Measurements from ENCODE around the gene IFT25.
A peak's percentile ranks its signal among the peaks of the same experiment; 100 is the strongest.

The IFT25 gene

GRCh38 chr1:53927376-53927881 lies 18.1 kb downstream of the IFT25 start:
- no peak for DNase-seq

- no peak for DNase-seq
Observed at GRCh38 chr1:53919675-53920066, 25.8 kb downstream of the IFT25 start.

- DNase-seq: no peak
Observed at GRCh38 chr1:53918343-53918742, 27.2 kb downstream of the IFT25 start.

- no peak for DNase-seq
Observed at GRCh38 chr1:53913352-53914033, 32.0 kb downstream of the IFT25 start.

- no peak for DNase-seq
Observed at GRCh38 chr1:53911442-53911841, 34.1 kb downstream of the IFT25 start.

GRCh38 chr1:53909946-53910345 lies 35.6 kb downstream of the IFT25 start:
- no peak for DNase-seq

GRCh38 chr1:53906121-53906520 lies 39.4 kb downstream of the IFT25 start:
- DNase-seq: no peak

GRCh38 chr1:53905509-53905908 lies 40.0 kb downstream of the IFT25 start:
- DNase-seq: no peak

- DNase-seq: no peak
Observed at GRCh38 chr1:53902235-53903138, 43.0 kb downstream of the IFT25 start.

GRCh38 chr1:53899708-53900107 lies 45.8 kb downstream of the IFT25 start:
- no peak for DNase-seq

- DNase-seq: peak in 1 of 14 donors; percentile 20
Observed at GRCh38 chr1:53899206-53899628, 46.3 kb downstream of the IFT25 start.

GRCh38 chr1:53896635-53897229 lies 48.8 kb downstream of the IFT25 start:
- DNase-seq: no peak

GRCh38 chr1:53895421-53895820 lies 50.1 kb downstream of the IFT25 start:
- DNase-seq: no peak

- no peak for DNase-seq
Observed at GRCh38 chr1:53894644-53895043, 50.9 kb downstream of the IFT25 start.

GRCh38 chr1:53893999-53894636 lies 51.4 kb downstream of the IFT25 start, which contains the start of gene DIO1:
Gene DIO1, plus strand, starts transcription at chr1:53894187. Its CDS starts 24 bp downstream, at chr1:53894211.
- DNase-seq: no peak

GRCh38 chr1:53892911-53893310 lies 52.6 kb downstream of the IFT25 start:
- DNase-seq: peak in 10 of 14 donors; percentile 8 to 74 (median 42)

- no peak for DNase-seq
Observed at GRCh38 chr1:53891678-53892077, 53.8 kb downstream of the IFT25 start.

GRCh38 chr1:53891018-53891417 lies 54.5 kb downstream of the IFT25 start:
- DNase-seq: no peak

GRCh38 chr1:53890522-53890941 lies 55.0 kb downstream of the IFT25 start:
- DNase-seq: peak in 2 of 14 donors; percentile 4 to 21

- DNase-seq: peak in 13 of 14 donors; percentile 46 to 90 (median 82)
Observed at GRCh38 chr1:53889304-53890298, 55.9 kb downstream of the IFT25 start, which contains the start of gene YIPF1. Gene YIPF1, minus strand, starts transcription at chr1:53889797. Its CDS starts 860 bp downstream, at chr1:53888937.

GRCh38 chr1:53888681-53889080 lies 56.8 kb downstream of the IFT25 start:
- no peak for DNase-seq
